Thyroid gland (tissue), 4 donors: Measurements from ENCODE around the gene GOLGA7B. TPM values are rescaled to one million over a fixed set of nuclear protein-coding genes. Genes with fewer than 3 reads are reported as not detected.

Experiments used
- DNase-seq, 2 donors: peaks; one replicate each; pipeline ENCODE4 v3.0.0-alpha.2; 2019
- H3K27ac ChIP-seq, 3 donors: fragments of 200-600 bp; sonication (generic); 1 replicate in 2 of 3; 2 replicates in 1 of 3; pipeline ENCODE4 v1.5.1; 2016 to 2019; ENCODE audit warnings: mild to moderate bottlenecking in 1 of 3, moderate library complexity in 1 of 3
- H3K27me3 ChIP-seq: fragments of 200-600 bp; sonication (generic); one replicate; pipeline ENCODE4 v1.5.1; 2019
- H3K36me3 ChIP-seq, 2 donors: fragments of 200-600 bp; sonication (generic); one replicate each; pipeline ENCODE4 v1.5.1; 2016 to 2019
- H3K4me1 ChIP-seq, 2 donors: fragments of 200-600 bp; sonication (generic); one replicate each; pipeline ENCODE4 v1.5.1; 2017 to 2019
- H3K4me3 ChIP-seq, 3 donors: fragments of 200-600 bp; sonication (generic); replicated peaks in 1 of 3; 1 replicate in 2 of 3; 2 replicates in 1 of 3; pipeline ENCODE4 v1.5.1; 2016; ENCODE audit warnings: mild to moderate bottlenecking in 1 of 3
- H3K9me3 ChIP-seq: fragments of 200-600 bp; sonication (generic); one replicate; pipeline ENCODE4 v1.5.1; 2017
- CTCF ChIP-seq, 6 experiments: fragments of 200-600 bp in 3 of 6; fragments of 450-650 bp in 3 of 6; sonication (generic) in 3 of 6; IDR thresholded peaks; one replicate each; pipeline ENCODE4 v1.5.1; 2016 to 2019; ENCODE audit warnings: antibody characterized with exemption in 6 of 6, mild to moderate bottlenecking in 2 of 6, inconsistent platforms in 1 of 6, moderate library complexity in 1 of 6
- POLR2A ChIP-seq, 2 donors: fragments of 450-650 bp; IDR thresholded peaks; one replicate each; pipeline ENCODE4 v1.6.1; 2017; ENCODE audit warnings: antibody characterized with exemption in 2 of 2, mild to moderate bottlenecking in 2 of 2, moderate library complexity in 1 of 2
- WGBS, 2 donors: methylation state at CpG; one replicate each; pipeline ENCODE4 v1.1.5; 2017; 5-methylcytosine and 5-hydroxymethylcytosine counted together
- intact Hi-C: fragments of 100-400 bp; cut with DNase I; formaldehyde crosslinking; loops from one replicate; pipeline ENCODE4 v1.15.1; 2023
- total RNA-seq, 4 donors: library from RNA; depleted of rRNA; stranded (reverse); fragments of >200 nt; gene quantifications; one replicate each; pipeline ENCODE4 v1.2.3, GENCODE V29; 2016

The GOLGA7B gene
- total RNA-seq, 4 donors from 2014 or later: under 0.01 to 0.81 (median 0.39) TPM

DNA sequence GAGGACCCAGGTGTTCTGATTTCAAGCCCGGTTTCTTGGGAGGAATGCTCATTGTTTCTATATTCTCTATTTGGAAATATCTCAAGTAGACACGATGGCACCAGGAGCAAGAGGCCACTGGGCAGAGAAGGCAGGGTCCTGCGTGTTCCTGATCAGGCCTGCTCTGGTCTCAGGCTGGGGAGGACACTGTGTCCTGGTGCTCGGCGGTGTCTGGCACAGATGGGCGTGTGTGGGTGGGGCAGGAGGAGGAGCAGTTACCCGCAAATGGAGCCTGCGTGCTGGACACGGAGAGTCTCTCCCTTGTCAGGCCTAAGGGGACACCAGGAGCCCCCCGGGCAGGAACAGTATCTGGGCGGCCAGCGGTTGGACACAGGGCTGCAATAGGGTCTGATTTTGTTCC is 25.9 kb upstream of the GOLGA7B start:
- Histone ChIP-seq H3K4me1 (peaks cover 2 to 38% of the 10 kb centered on the region in 2 donors), H3K27ac (no peak overlapping the region), H3K9me3 (no peaks in the 10 kb centered on the region), H3K27me3 (no peaks in the 10 kb centered on the region), H3K4me3 (no peak overlapping the region), H3K36me3 (no peaks in the 10 kb centered on the region)
- no peak for TF ChIP-seq POLR2A (IDR thresholded peaks at IDR 0.05)
- no peak for TF ChIP-seq CTCF (IDR thresholded peaks at IDR 0.05)
- WGBS, 2 donors: 86 to 97% methylated on average over 6 to 12 of the region's 12 CpGs
- intact Hi-C loops: no loop called here
- peak in 1 of 2 donors; percentile 30 for DNase-seq

DNA sequence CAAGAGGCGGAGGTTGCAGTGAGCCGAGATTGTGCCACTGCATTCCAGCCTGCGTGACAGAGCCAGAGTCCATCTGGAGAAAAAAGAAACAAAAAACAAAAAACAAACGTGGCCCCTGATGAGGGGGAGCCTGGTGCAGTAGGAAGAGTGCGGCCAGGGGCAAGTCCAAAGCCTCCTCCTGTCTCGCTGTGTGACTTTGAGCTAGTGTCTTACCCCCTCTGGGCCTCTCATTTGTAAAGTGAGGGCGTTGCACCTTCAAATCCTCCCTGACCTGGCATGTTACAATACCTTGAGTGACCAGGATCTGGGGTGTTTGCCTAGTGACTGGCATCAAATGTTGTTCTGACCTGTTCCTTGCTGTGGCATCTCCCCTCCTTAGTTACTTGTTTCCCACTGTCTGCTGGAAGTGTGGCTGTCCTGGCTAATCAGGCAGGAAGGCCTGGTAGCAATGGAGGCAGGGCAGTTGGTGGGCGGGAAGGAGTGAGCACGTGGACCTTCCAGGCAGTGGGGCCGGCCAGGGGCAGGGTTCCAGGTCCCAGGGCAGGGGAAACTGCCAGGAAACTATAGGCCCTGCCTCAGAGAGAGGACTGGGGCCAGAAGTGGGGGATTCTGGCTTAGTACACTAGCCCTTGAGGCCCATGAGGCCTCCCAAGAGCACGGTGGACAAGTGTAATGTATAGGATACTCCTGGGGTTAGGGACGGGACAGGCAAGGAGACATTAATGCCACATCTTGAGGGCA is 24.5 kb upstream of the GOLGA7B start:
- intact Hi-C loops: no loop called here
- Histone ChIP-seq H3K9me3 (no peaks in the 10 kb centered on the region), H3K27me3 (no peaks in the 10 kb centered on the region), H3K27ac (no peak overlapping the region), H3K36me3 (no peaks in the 10 kb centered on the region), H3K4me3 (no peak overlapping the region), H3K4me1 (peaks cover 3 to 44% of the 10 kb centered on the region in 2 donors)
- no peak for TF ChIP-seq CTCF (IDR thresholded peaks at IDR 0.05)
- TF ChIP-seq POLR2A (IDR thresholded peaks at IDR 0.05): no peak
- DNase-seq: no peak
- WGBS, 2 donors: 79 to 88% methylated on average over 12 of the region's 12 CpGs

DNA sequence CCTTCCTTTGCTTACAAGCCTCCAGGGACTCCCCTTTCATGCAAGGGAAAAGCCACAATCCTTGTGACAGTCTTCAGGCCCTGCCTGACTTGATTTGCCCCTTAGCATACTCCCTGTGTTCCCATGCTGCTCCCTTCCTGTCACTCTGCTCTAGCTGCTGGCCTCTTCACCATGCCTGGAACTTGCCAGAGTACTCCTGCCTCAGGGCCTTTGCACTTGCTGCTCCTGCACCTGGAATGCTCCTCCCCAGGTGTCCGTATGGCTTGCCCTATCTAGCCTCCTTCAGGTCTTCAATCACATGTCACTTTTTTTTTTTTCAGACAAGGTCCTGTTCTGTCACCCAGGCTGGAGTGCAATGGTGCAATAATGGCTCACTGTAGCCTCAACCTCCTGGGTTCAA is 22.8 kb upstream of the GOLGA7B start:
- H3K9me3 ChIP-seq: no peaks in the 10 kb centered on the region
- H3K27me3 ChIP-seq: no peaks in the 10 kb centered on the region
- H3K4me3 ChIP-seq: no peak overlapping the region
- TF ChIP-seq POLR2A (IDR thresholded peaks at IDR 0.05) (no peak), CTCF (IDR thresholded peaks at IDR 0.05) (no peak)
- WGBS, 2 donors: 92 to 94% methylated on average over 1 of the region's 1 CpG
- H3K36me3 ChIP-seq: no peaks in the 10 kb centered on the region
- DNase-seq: no peak
- no peak overlapping the region for H3K27ac ChIP-seq
- H3K4me1 ChIP-seq: peaks cover 3 to 46% of the 10 kb centered on the region in 2 donors
- intact Hi-C loops: no loop called here

- WGBS, 2 donors: 29 to 35% methylated on average over 9 of the region's 10 CpGs
Measured at GRCh38 chr10:97827702-97828291, 21.8 kb upstream of the GOLGA7B start.

More at GRCh38 chr10:97827702-97828291, 21.8 kb upstream of the GOLGA7B start:
- Histone ChIP-seq H3K36me3 (no peaks in the 10 kb centered on the region), H3K27me3 (no peaks in the 10 kb centered on the region), H3K4me1 (peaks cover 3 to 37% of the 10 kb centered on the region in 2 donors), H3K27ac (no peak overlapping the region), H3K4me3 (no peak overlapping the region), H3K9me3 (no peaks in the 10 kb centered on the region)
- TF ChIP-seq CTCF (IDR thresholded peaks at IDR 0.05): no peak
- TF ChIP-seq POLR2A (IDR thresholded peaks at IDR 0.05): no peak
- peak; percentile 65 to 69 for DNase-seq
- intact Hi-C loops: no loop called here
